Panc1 (cell line): ENCODE measurements around the gene ZBTB20. TPM values are rescaled to one million over a fixed set of nuclear protein-coding genes. Genes with fewer than 3 reads are reported as not detected.

Experiments used
- ATAC-seq: fragments of 200-7000 bp; cut with Tn5 transposase; 2 replicates; pipeline ENCODE4 v1.9.1; 2020; ENCODE audit warnings: mild to moderate bottlenecking, moderate library complexity
- BruUV-seq: library from RNA; stranded (reverse); fragments of 400-500 nt; replicated peaks from 2 replicates; lab custom pipeline; 2021; lab: Mats Ljungman, UMichigan
- CTCF ChIA-PET: fragments of 300-600 bp; sonication (Branson Sonifier 250); formaldehyde crosslinking; loops from one replicate; lab custom pipeline; 2022; ENCODE audit warnings: antibody characterized with exemption; lab: Charles Lee
- POLR2A ChIA-PET: fragments of 300-600 bp; sonication (Branson Sonifier 250); formaldehyde crosslinking; loops from one replicate; lab custom pipeline; 2022; ENCODE audit warnings: antibody characterized with exemption; lab: Charles Lee
- DNase-seq: peaks from one replicate; pipeline ENCODE4 v3.0.0-alpha.2; 2010; ENCODE audit warnings: low read depth, low spot score
- H3K27ac ChIP-seq: 2 replicates; pipeline ENCODE4 v1.5.1; 2011; ENCODE audit warnings: mild to moderate bottlenecking, low read length, inconsistent platforms
- H3K27me3 ChIP-seq: fragments of 200-500 bp; sonication (Bioruptor generic); 2 replicates; pipeline ENCODE4 v1.6.0; 2014; ENCODE audit warnings: low read length, inconsistent platforms; ENCODE audit not compliant: control insufficient read depth, insufficient read depth
- H3K36me3 ChIP-seq: fragments of 200-500 bp; sonication (Bioruptor generic); 2 replicates; pipeline ENCODE4 v1.5.1; 2014; ENCODE audit warnings: inconsistent platforms, mild to moderate bottlenecking, low read length, moderate library complexity; ENCODE audit not compliant: control insufficient read depth, insufficient read depth
- H3K4me1 ChIP-seq: 2 replicates; pipeline ENCODE4 v1.5.1; 2011; ENCODE audit warnings: inconsistent platforms, mild to moderate bottlenecking, low read length, moderate library complexity; ENCODE audit not compliant: control insufficient read depth, insufficient read depth
- H3K4me3 ChIP-seq, 2 experiments: 2 replicates each; pipeline ENCODE4 v1.5.1; 2011 to 2012; ENCODE audit warnings: low read depth in 2 of 2, low read length in 2 of 2, mild to moderate bottlenecking in 2 of 2, inconsistent platforms in 1 of 2, moderate library complexity in 1 of 2
- H3K9me3 ChIP-seq: fragments of 200-500 bp; sonication (Bioruptor generic); 2 replicates; pipeline ENCODE4 v1.5.1; 2014; ENCODE audit warnings: low read depth, mild to moderate bottlenecking, inconsistent platforms, low read length, moderate library complexity; ENCODE audit not compliant: control insufficient read depth, insufficient read depth
- CTCF ChIP-seq: fragments of 450-650 bp; IDR thresholded peaks from 2 replicates; pipeline ENCODE4 v1.5.1; 2017; ENCODE audit warnings: mild to moderate bottlenecking
- POLR2AphosphoS5 ChIP-seq: IDR thresholded peaks from 2 replicates; pipeline ENCODE4 v1.6.1; 2012; ENCODE audit warnings: mild to moderate bottlenecking, low read depth, low read length, moderate library complexity
- REST ChIP-seq, 2 experiments: IDR thresholded peaks; 2 replicates each; pipeline ENCODE4 v1.6.1; 2011 to 2012; ENCODE audit warnings: low read depth in 2 of 2, control low read depth in 1 of 2, low read length in 1 of 2, mild to moderate bottlenecking in 1 of 2, moderate library complexity in 1 of 2; ENCODE audit not compliant: insufficient read depth in 1 of 2
- SIN3A ChIP-seq: IDR thresholded peaks from 2 replicates; pipeline ENCODE4 v1.6.1; 2012; ENCODE audit warnings: low read depth, mild to moderate bottlenecking, low read length, moderate library complexity, borderline replicate concordance; ENCODE audit not compliant: insufficient read depth
- TCF7L2 ChIP-seq: IDR thresholded peaks from 2 replicates; pipeline ENCODE4 v1.6.1; 2011; ENCODE audit warnings: mild to moderate bottlenecking, low read depth, low read length, inconsistent platforms
- in situ Hi-C: cut with HindIII; loops from 2 replicates; pipeline ENCODE4 v1.10.0; 2016; ENCODE audit warnings: low sequenced_read_pairs, low pct_unique_long_range_greater_than_20kb
- intact Hi-C: fragments of 100-400 bp; cut with micrococcal nuclease; formaldehyde crosslinking; loops from one replicate; pipeline ENCODE4 v1.10.0; 2022; ENCODE audit not compliant: unreplicated experiment
- total RNA-seq: library from RNA; stranded (reverse); gene quantifications from one replicate; pipeline ENCODE4 v1.2.1, GENCODE V29; 2021; ENCODE audit not compliant: unreplicated experiment

Gene ZBTB20
- total RNA-seq, 1 experiment from 2014 or later, result 4.1 TPM

GRCh38 chr3:114327665-114328064, 819.4 kb downstream of the ZBTB20 start:
- BruUV-seq, result no TSS peak
- TF ChIP-seq REST (IDR thresholded peaks at IDR 0.05; ENCODE audit: insufficient read depth in 1 of 2, low read depth in 2 of 2, low read length in 1 of 2) (no peak), POLR2AphosphoS5 (no peak), TCF7L2 (no peak), SIN3A (no peak), CTCF (no peak)
- ChIA-PET CTCF (interaction anchor here (0.7 kb wide), 1 partner anchor 441 kb away, joined by 6 read pairs; no protein-coding TSS in a partner anchor), POLR2A (no interaction called here)
- H3K4me3 ChIP-seq, result no peak overlapping the region
- DNase-seq (no peak), ATAC-seq (no peak)
- intact Hi-C loops (no loop called here), in situ Hi-C loops (no loop called here)
- H3K4me1 ChIP-seq, result no peaks in the 10 kb centered on the region
- H3K27ac ChIP-seq, result no peak overlapping the region
- H3K36me3 ChIP-seq, result no peaks in the 10 kb centered on the region
- no peaks in the 10 kb centered on the region for H3K27me3 ChIP-seq
- no peaks in the 10 kb centered on the region for H3K9me3 ChIP-seq

- ChIA-PET CTCF (no interaction called here), POLR2A (interaction anchor here (0.5 kb wide), 1 partner anchor 223 kb away, joined by 6 read pairs; no protein-coding TSS in a partner anchor)
- in situ Hi-C loops, result no loop called here
Observed at GRCh38 chr3:114323546-114324254, 823.4 kb downstream of the ZBTB20 start.

More at GRCh38 chr3:114323546-114324254, 823.4 kb downstream of the ZBTB20 start:
- no peaks in the 10 kb centered on the region; the same call in 1 of the 2 replicates for H3K27me3 ChIP-seq
- intact Hi-C loops, result no loop called here
- no peaks in the 10 kb centered on the region for H3K9me3 ChIP-seq
- no peak overlapping the region for H3K27ac ChIP-seq
- H3K4me1 ChIP-seq, result no peaks in the 10 kb centered on the region
- H3K36me3 ChIP-seq, result no peaks in the 10 kb centered on the region
- no peak overlapping the region for H3K4me3 ChIP-seq
- no peak for ATAC-seq
- DNase-seq, result no peak
- TF ChIP-seq SIN3A, result no peak
- no peak for TF ChIP-seq TCF7L2
- TF ChIP-seq CTCF, result no peak
- no TSS peak for BruUV-seq
